ENCODE measurements around the gene NKX1-1.

- TF ChIP-seq, protein P1, sequence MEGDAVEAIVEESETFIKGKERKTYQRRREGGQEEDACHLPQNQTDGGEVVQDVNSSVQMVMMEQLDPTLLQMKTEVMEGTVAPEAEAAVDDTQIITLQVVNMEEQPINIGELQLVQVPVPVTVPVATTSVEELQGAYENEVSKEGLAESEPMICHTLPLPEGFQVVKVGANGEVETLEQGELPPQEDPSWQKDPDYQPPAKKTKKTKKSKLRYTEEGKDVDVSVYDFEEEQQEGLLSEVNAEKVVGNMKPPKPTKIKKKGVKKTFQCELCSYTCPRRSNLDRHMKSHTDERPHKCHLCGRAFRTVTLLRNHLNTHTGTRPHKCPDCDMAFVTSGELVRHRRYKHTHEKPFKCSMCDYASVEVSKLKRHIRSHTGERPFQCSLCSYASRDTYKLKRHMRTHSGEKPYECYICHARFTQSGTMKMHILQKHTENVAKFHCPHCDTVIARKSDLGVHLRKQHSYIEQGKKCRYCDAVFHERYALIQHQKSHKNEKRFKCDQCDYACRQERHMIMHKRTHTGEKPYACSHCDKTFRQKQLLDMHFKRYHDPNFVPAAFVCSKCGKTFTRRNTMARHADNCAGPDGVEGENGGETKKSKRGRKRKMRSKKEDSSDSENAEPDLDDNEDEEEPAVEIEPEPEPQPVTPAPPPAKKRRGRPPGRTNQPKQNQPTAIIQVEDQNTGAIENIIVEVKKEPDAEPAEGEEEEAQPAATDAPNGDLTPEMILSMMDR (IDR thresholded peaks at IDR 0.05; ENCODE audit: insufficient read depth, low read length, poor library complexity, severe bottlenecking), result no peak
- TF ChIP-seq EZH2phosphoT487 (conservative IDR thresholded peaks at IDR 0.05; ENCODE audit: low read length), result no peak
Measured at GRCh38 chr4:1408418-1408817, 2.2 kb upstream of the NKX1-1 start.
